GM12891 (cell line): ENCODE results near the gene WNT3.

ENCODE experiments used
- PAX5 ChIP-seq: IDR thresholded peaks from 2 replicates; pipeline ENCODE4 v1.6.1; 2011; ENCODE audit warnings: low read length, moderate library complexity, mild to moderate bottlenecking; ENCODE audit not compliant: insufficient read depth, severe bottlenecking
- POLR2A ChIP-seq: IDR thresholded peaks from 2 replicates; pipeline ENCODE4 v1.6.1; 2011; ENCODE audit warnings: low read depth, low read length, control low read depth
- POLR2AphosphoS5 ChIP-seq: IDR thresholded peaks from 2 replicates; pipeline ENCODE4 v1.6.1; 2011; ENCODE audit warnings: low read depth, low read length, control low read depth
- POU2F2 ChIP-seq: IDR thresholded peaks from 2 replicates; pipeline ENCODE4 v1.6.1; 2011; ENCODE audit warnings: low read depth, mild to moderate bottlenecking, control low read depth, low read length, moderate library complexity
- SPI1 ChIP-seq: IDR thresholded peaks from 2 replicates; pipeline ENCODE4 v1.6.1; 2011; ENCODE audit warnings: low read depth, low read length, control low read depth
- TAF1 ChIP-seq: IDR thresholded peaks from 2 replicates; pipeline ENCODE4 v1.6.1; 2011; ENCODE audit warnings: low read depth, low read length, control low read depth

DNA sequence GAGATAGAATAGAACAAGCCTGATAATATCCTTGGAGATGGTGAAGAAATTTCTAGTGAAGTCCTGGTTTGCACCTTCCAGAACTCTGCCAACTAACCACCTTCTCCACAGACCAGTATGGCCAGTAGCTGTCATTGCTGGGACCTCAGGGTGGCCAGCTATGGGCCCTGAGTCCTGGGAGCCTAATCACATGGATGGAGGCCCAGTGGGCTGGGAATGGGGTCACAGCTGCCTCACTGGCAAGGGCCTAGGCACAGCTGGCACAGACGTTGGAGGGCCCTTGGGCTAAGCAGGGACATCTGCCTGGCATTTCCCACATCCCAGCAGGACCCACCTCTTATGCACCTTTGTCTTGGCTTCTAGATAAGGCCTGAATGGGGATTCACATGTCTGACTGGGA, 7.6 kb upstream of the WNT3 start:
- TF ChIP-seq POLR2AphosphoS5, result no peak
- no peak for TF ChIP-seq POLR2A
- no peak for TF ChIP-seq TAF1
- no peak for TF ChIP-seq PAX5
- TF ChIP-seq SPI1, result no peak
- no peak for TF ChIP-seq POU2F2
